WTC11 (cell line): Measurements from ENCODE around the gene ZMIZ1.

Experiments used
- AFF4 ChIP-seq: sonication (generic); formaldehyde crosslinking; IDR thresholded peaks from 2 replicates; pipeline ENCODE4 v1.8.1; 2023; ENCODE audit warnings: mild to moderate bottlenecking, missing genetic modification reagents, borderline replicate concordance
- CTCF ChIP-seq: fragments of 200-600 bp; IDR thresholded peaks from 2 replicates; pipeline ENCODE4 v1.8.0; 2022; ENCODE audit warnings: antibody characterized with exemption
- E2F4 ChIP-seq: sonication (generic); formaldehyde crosslinking; IDR thresholded peaks from 2 replicates; pipeline ENCODE4 v1.8.1; 2022; ENCODE audit warnings: low read depth, mild to moderate bottlenecking, moderate library complexity, missing genetic modification reagents, borderline replicate concordance
- ESRRA ChIP-seq: sonication (generic); formaldehyde crosslinking; IDR thresholded peaks from 2 replicates; pipeline ENCODE4 v1.8.1; 2022; ENCODE audit warnings: mild to moderate bottlenecking, missing genetic modification reagents, borderline replicate concordance
- HMGXB4 ChIP-seq: sonication (generic); formaldehyde crosslinking; IDR thresholded peaks from 2 replicates; pipeline ENCODE4 v1.8.1; 2023; ENCODE audit warnings: mild to moderate bottlenecking, moderate library complexity, missing genetic modification reagents
- SMAD3 ChIP-seq: sonication (generic); formaldehyde crosslinking; IDR thresholded peaks from 2 replicates; pipeline ENCODE4 v1.8.0; 2022; ENCODE audit warnings: missing genetic modification reagents, mild to moderate bottlenecking, borderline replicate concordance
- STAT6 ChIP-seq: sonication (generic); formaldehyde crosslinking; conservative IDR thresholded peaks from 2 replicates; pipeline ENCODE4 v1.8.1; 2023; ENCODE audit warnings: mild to moderate bottlenecking, low read depth, missing genetic modification reagents, moderate library complexity
- USF1 ChIP-seq: sonication (generic); formaldehyde crosslinking; IDR thresholded peaks from 2 replicates; pipeline ENCODE4 v1.8.0; 2022; ENCODE audit warnings: mild to moderate bottlenecking, missing genetic modification reagents
- USF2 ChIP-seq: sonication (generic); formaldehyde crosslinking; IDR thresholded peaks from 2 replicates; pipeline ENCODE4 v1.8.1; 2023; ENCODE audit warnings: mild to moderate bottlenecking, missing genetic modification reagents, moderate library complexity
- ZBTB21 ChIP-seq: sonication (generic); formaldehyde crosslinking; IDR thresholded peaks from 2 replicates; pipeline ENCODE4 v1.8.1; 2023; ENCODE audit warnings: mild to moderate bottlenecking, missing genetic modification reagents, borderline replicate concordance
- ZBTB43 ChIP-seq: sonication (generic); formaldehyde crosslinking; IDR thresholded peaks from 2 replicates; pipeline ENCODE4 v1.8.1; 2023; ENCODE audit warnings: mild to moderate bottlenecking, missing genetic modification reagents
- ZNF512 ChIP-seq: sonication (generic); formaldehyde crosslinking; IDR thresholded peaks from 2 replicates; pipeline ENCODE4 v1.8.1; 2022; ENCODE audit warnings: missing genetic modification reagents, borderline replicate concordance

- no peak for TF ChIP-seq USF2 (CRISPR knock-in tag)
- TF ChIP-seq CTCF: no peak
- TF ChIP-seq USF1 (CRISPR knock-in tag): no peak
- TF ChIP-seq ESRRA (CRISPR knock-in tag): no peak
- no peak for TF ChIP-seq E2F4
- no peak for TF ChIP-seq ZNF512 (CRISPR knock-in tag)
- TF ChIP-seq STAT6 (CRISPR knock-in tag): no peak
- TF ChIP-seq HMGXB4 (CRISPR knock-in tag): no peak
- TF ChIP-seq SMAD3: no peak
- TF ChIP-seq ZBTB43 (CRISPR knock-in tag): no peak
- TF ChIP-seq ZBTB21 (CRISPR knock-in tag): no peak
- no peak for TF ChIP-seq AFF4 (CRISPR knock-in tag)
Observed at GRCh38 chr10:79070606-79071395, 2.0 kb downstream of the ZMIZ1 start.
